Hepatocyte (in vitro differentiated cells): Measurements from ENCODE around the gene FRAS1. TPM values are rescaled to one million over a fixed set of nuclear protein-coding genes. Genes with fewer than 3 reads are reported as not detected.

Source experiments
- DNase-seq: peaks from one replicate; pipeline ENCODE4 v3.0.0-alpha.2; 2016; ENCODE audit warnings: low spot score
- H2AFZ ChIP-seq: fragments of 200-600 bp; sonication (generic); 2 replicates; pipeline ENCODE4 v1.6.0; 2016; ENCODE audit warnings: antibody characterized with exemption, mild to moderate bottlenecking
- H3K27ac ChIP-seq: fragments of 200-600 bp; sonication (generic); 2 replicates; pipeline ENCODE4 v1.5.1; 2016; ENCODE audit warnings: mild to moderate bottlenecking
- H3K27me3 ChIP-seq: fragments of 200-600 bp; sonication (generic); 2 replicates; pipeline ENCODE4 v1.6.1; 2016
- H3K36me3 ChIP-seq: fragments of 200-600 bp; sonication (generic); replicated peaks from 2 replicates; pipeline ENCODE4 v1.5.1; 2016; ENCODE audit warnings: low read depth; ENCODE audit not compliant: insufficient read depth
- H3K4me1 ChIP-seq: fragments of 200-600 bp; sonication (generic); 2 replicates; pipeline ENCODE4 v1.5.1; 2016; ENCODE audit warnings: mild to moderate bottlenecking, moderate library complexity; ENCODE audit not compliant: insufficient read depth
- H3K4me2 ChIP-seq: fragments of 200-600 bp; sonication (generic); 2 replicates; pipeline ENCODE4 v1.6.0; 2016
- H3K4me3 ChIP-seq: fragments of 200-600 bp; sonication (generic); 2 replicates; pipeline ENCODE4 v1.5.1; 2016; ENCODE audit warnings: mild to moderate bottlenecking
- H3K79me2 ChIP-seq: fragments of 200-600 bp; sonication (generic); 2 replicates; pipeline ENCODE4 v1.6.0; 2017; ENCODE audit warnings: mild to moderate bottlenecking
- H3K9me2 ChIP-seq: fragments of 200-600 bp; sonication (generic); replicated peaks from 2 replicates; pipeline ENCODE4 v1.6.0; 2017; ENCODE audit warnings: mild to moderate bottlenecking; ENCODE audit not compliant: insufficient read depth
- H3K9me3 ChIP-seq: fragments of 200-600 bp; sonication (generic); 2 replicates; pipeline ENCODE4 v1.5.1; 2016; ENCODE audit warnings: low read depth, mild to moderate bottlenecking
- H4K20me1 ChIP-seq: fragments of 200-600 bp; sonication (generic); 2 replicates; pipeline ENCODE4 v1.6.0; 2016; ENCODE audit warnings: mild to moderate bottlenecking; ENCODE audit not compliant: insufficient read depth, poor library complexity, severe bottlenecking
- CTCF ChIP-seq: fragments of 200-600 bp; sonication (generic); IDR thresholded peaks from 2 replicates; pipeline ENCODE4 v1.5.1; 2016; ENCODE audit warnings: antibody characterized with exemption, mild to moderate bottlenecking; ENCODE audit not compliant: poor library complexity
- EZH2 ChIP-seq: fragments of 200-600 bp; sonication (generic); IDR thresholded peaks from 2 replicates; pipeline ENCODE4 v1.6.1; 2016; ENCODE audit warnings: antibody characterized with exemption, mild to moderate bottlenecking, borderline replicate concordance
- EZH2phosphoT487 ChIP-seq: fragments of 200-600 bp; sonication (generic); IDR thresholded peaks from one replicate; pipeline ENCODE4 v1.6.1; 2018; ENCODE audit warnings: antibody characterized with exemption, mild to moderate bottlenecking, low read depth, moderate library complexity; ENCODE audit not compliant: unreplicated experiment, severe bottlenecking
- WGBS: methylation state at CpG from one replicate; pipeline ENCODE4 v1.1.6; 2016; ENCODE audit warnings: low lambda C conversion rate; ENCODE audit errors: missing lambda C conversion rate; 5-methylcytosine and 5-hydroxymethylcytosine counted together
- polyA plus RNA-seq: library from polyadenylated mRNA; unstranded; fragments of >200 nt; fragmentation: Nextera tagmentation; extraction: Ambion mirVana; gene quantifications from 2 replicates; pipeline ENCODE4 v1.2.1, GENCODE V29; 2016
- total RNA-seq: library from RNA; depleted of rRNA; stranded (reverse); fragments of >200 nt; gene quantifications from 2 replicates; pipeline ENCODE4 v1.2.3, GENCODE V29; 2014

FRAS1 gene
- total and polyA plus RNA-seq, 2 experiments from 2014 or later, result 9.3 to 38.5 TPM

- Histone ChIP-seq H3K36me3 (no peaks in the 10 kb centered on the region), H2AFZ (no peak overlapping the region), H3K27me3 (no peaks in the 10 kb centered on the region), H4K20me1 (no peaks in the 10 kb centered on the region), H3K4me3 (no peak overlapping the region), H3K79me2 (peaks cover 35% of the 10 kb centered on the region), H3K9me3 (no peaks in the 10 kb centered on the region), H3K4me2 (peak overlapping the region; percentile 6), H3K9me2 (no peaks in the 10 kb centered on the region), H3K4me1 (peaks cover 49% of the 10 kb centered on the region), H3K27ac (peak overlapping the region; percentile 97)
- no peak for TF ChIP-seq CTCF
- TF ChIP-seq EZH2phosphoT487, result no peak
- no peak for TF ChIP-seq EZH2
- DNase-seq, result no peak
- WGBS, result 46% methylated on average over 2 of the region's 2 CpGs
Observed at GRCh38 chr4:78567500-78568060, 510.5 kb downstream of the FRAS1 start.

GRCh38 chr4:78568640-78569305 is 511.6 kb downstream of the FRAS1 start:
- no peaks in the 10 kb centered on the region for H3K27me3 ChIP-seq
- no peak for TF ChIP-seq EZH2
- no peak for TF ChIP-seq CTCF
- no peak for TF ChIP-seq EZH2phosphoT487
- peaks cover 26% of the 10 kb centered on the region for H3K79me2 ChIP-seq
- no peaks in the 10 kb centered on the region for H4K20me1 ChIP-seq
- H3K27ac ChIP-seq, result peak overlapping the region; percentile 97
- peak overlapping the region; percentile 56 for H3K4me2 ChIP-seq
- H3K9me3 ChIP-seq, result no peaks in the 10 kb centered on the region
- H3K9me2 ChIP-seq, result no peaks in the 10 kb centered on the region
- 66% methylated on average over 3 of the region's 3 CpGs for WGBS
- no peaks in the 10 kb centered on the region for H3K36me3 ChIP-seq
- H3K4me3 ChIP-seq, result no peak overlapping the region
- DNase-seq, result no peak
- no peak overlapping the region for H2AFZ ChIP-seq
- peaks cover 45% of the 10 kb centered on the region for H3K4me1 ChIP-seq

- Histone ChIP-seq H3K4me3 (no peak overlapping the region), H3K4me2 (peak overlapping the region; percentile 56), H2AFZ (no peak overlapping the region), H3K27ac (peak overlapping the region; percentile 97), H3K9me3 (no peaks in the 10 kb centered on the region), H3K4me1 (peaks cover 45% of the 10 kb centered on the region), H3K79me2 (peaks cover 20% of the 10 kb centered on the region), H3K27me3 (no peaks in the 10 kb centered on the region), H3K9me2 (no peaks in the 10 kb centered on the region), H3K36me3 (no peaks in the 10 kb centered on the region), H4K20me1 (no peaks in the 10 kb centered on the region)
- peak; percentile 60 for DNase-seq
- 35% methylated on average over 6 of the region's 6 CpGs for WGBS
- TF ChIP-seq EZH2phosphoT487, result no peak
- TF ChIP-seq EZH2, result no peak
- no peak for TF ChIP-seq CTCF
Observed at GRCh38 chr4:78569306-78569821, 512.2 kb downstream of the FRAS1 start.
